GM12878 (cell line): ENCODE data around the gene B4GALNT4. TPM values are rescaled to one million over a fixed set of nuclear protein-coding genes. Genes with fewer than 3 reads are reported as not detected.
"Not testable (repeated sequence)": the region's sequence is repeated elsewhere in the genome, so short reads cannot be mapped to it uniquely, and the experiment has no call there.

Source experiments
- ATAC-seq: fragments of 200-7000 bp; cut with Tn5 transposase; 3 replicates; pipeline ENCODE4 v1.9.1; 2020; ENCODE audit warnings: mild to moderate bottlenecking, moderate library complexity
- BruUV-seq: library from RNA; stranded (reverse); fragments of 400-500 nt; replicated peaks from 2 replicates; lab custom pipeline; 2021; lab: Mats Ljungman, UMichigan
- CTCF ChIA-PET: fragments of 300-600 bp; sonication (Branson Sonifier 250); formaldehyde crosslinking; extraction: SDS; loops from one replicate; lab custom pipeline; 2021; ENCODE audit warnings: inconsistent platforms; lab: Yijun Ruan, JAX
- POLR2A ChIA-PET: fragments of 350-600 bp; formaldehyde crosslinking; extraction: SDS; loops from one replicate; lab custom pipeline; 2021; ENCODE audit warnings: inconsistent platforms; lab: Charles Lee
- RAD21 ChIA-PET: fragments of 300-600 bp; sonication (Branson Sonifier 250); formaldehyde crosslinking; loops from one replicate; lab custom pipeline; 2023; ENCODE audit warnings: antibody characterized with exemption; ENCODE audit not compliant: unreplicated experiment; lab: Charles Lee
- SMC1A ChIA-PET: fragments of 300-600 bp; sonication (Branson Sonifier 250); formaldehyde crosslinking; loops from one replicate; lab custom pipeline; 2023; ENCODE audit not compliant: unreplicated experiment, uncharacterized antibody; lab: Charles Lee
- DNase-seq: peaks from one replicate; pipeline ENCODE4 v3.0.0-alpha.2; 2011; ENCODE audit warnings: low read depth, low spot score
- FAIRE-seq: peaks from 3 replicates; lab custom pipeline; 2011; peaks lifted over from hg19 to GRCh38; lab: Jason Lieb, UNC
- H2AFZ ChIP-seq: 2 replicates; pipeline ENCODE4 v1.6.0; 2011; ENCODE audit warnings: low read depth, low read length, control low read depth; ENCODE audit not compliant: control insufficient read depth
- H3K27ac ChIP-seq: 2 replicates; pipeline ENCODE4 v1.5.1; 2011; ENCODE audit warnings: control low read depth; ENCODE audit not compliant: control insufficient read depth, insufficient read depth
- H3K27me3 ChIP-seq, 2 experiments: replicated peaks in 1 of 2; 2 replicates each; pipeline versions ENCODE4 v1.6.0 to v1.6.1; 2011; ENCODE audit warnings: low read length in 1 of 2; ENCODE audit not compliant: control insufficient read depth in 2 of 2, insufficient read depth in 2 of 2
- H3K36me3 ChIP-seq, 2 experiments: 2 replicates each; pipeline ENCODE4 v1.5.1; 2011; ENCODE audit warnings: low read length in 1 of 2; ENCODE audit not compliant: control insufficient read depth in 2 of 2, insufficient read depth in 2 of 2
- H3K4me1 ChIP-seq: 2 replicates; pipeline ENCODE4 v1.6.1; 2011; ENCODE audit warnings: mild to moderate bottlenecking, low read length, moderate library complexity, mixed read lengths; ENCODE audit not compliant: control insufficient read depth, insufficient read depth
- H3K4me2 ChIP-seq: 2 replicates; pipeline ENCODE4 v1.6.0; 2011; ENCODE audit warnings: control low read depth; ENCODE audit not compliant: control insufficient read depth, insufficient read depth
- H3K4me3 ChIP-seq: fragments of 200-600 bp; sonication (generic); 2 replicates; pipeline ENCODE4 v1.5.1; 2016
- H3K79me2 ChIP-seq: 2 replicates; pipeline ENCODE4 v1.6.0; 2011; ENCODE audit warnings: low read length; ENCODE audit not compliant: control insufficient read depth, insufficient read depth
- H3K9ac ChIP-seq: 2 replicates; pipeline ENCODE4 v1.8.0; 2011; ENCODE audit warnings: low read length, control low read depth, mixed read lengths; ENCODE audit not compliant: control insufficient read depth, insufficient read depth
- H3K9me3 ChIP-seq: replicated peaks from 3 replicates; pipeline ENCODE4 v1.5.1; 2011; ENCODE audit warnings: mild to moderate bottlenecking, low read length; ENCODE audit not compliant: control insufficient read depth, insufficient read depth
- H4K20me1 ChIP-seq: 2 replicates; pipeline ENCODE4 v1.6.0; 2011; ENCODE audit not compliant: control insufficient read depth, insufficient read depth
- WGBS: methylation state at CpG from one replicate; pipeline ENCODE4 v1.1.6; 2016; ENCODE audit warnings: low lambda C conversion rate; ENCODE audit not compliant: insufficient replicate concordance, insufficient coverage; ENCODE audit errors: missing lambda C conversion rate; 5-methylcytosine and 5-hydroxymethylcytosine counted together
- in situ Hi-C: fragments of 300-500 bp; cut with MboI; formaldehyde crosslinking; loops from 9 replicates; pipeline ENCODE4 v1.14.3; 2018; ENCODE audit warnings: mixed read lengths
- intact Hi-C: fragments of 100-400 bp; cut with micrococcal nuclease; formaldehyde crosslinking; loops from one replicate; pipeline ENCODE4 v1.14.2; 2022; ENCODE audit not compliant: unreplicated experiment
- polyA plus RNA-seq, 11 experiments: library from polyadenylated mRNA; depleted of rRNA in 4 of 11; unstranded in 6 of 11; stranded (reverse) in 5 of 11; fragments of >200 nt; fragmentation: Nextera tagmentation in 4 of 11; fragmentation: Illumina TruSeq in 1 of 11; extraction: Ambion mirVana in 4 of 11; extraction: Trizol in 1 of 11; gene quantifications; 1 replicate in 1 of 11; 2 replicates in 10 of 11; pipeline versions ENCODE4 v1.2.1 to v1.2.3, GENCODE V29; 2011 to 2016; ENCODE audit warnings: inconsistent platforms in 2 of 11, missing spikeins in 2 of 11, low read depth in 1 of 11
- total RNA-seq, 4 experiments: library from RNA; depleted of rRNA in 3 of 4; stranded (reverse); fragments of >200 nt in 3 of 4; fragmentation: Illumina TruSeq in 1 of 4; extraction: Trizol in 1 of 4; gene quantifications; 2 replicates each; pipeline versions ENCODE4 v1.2.1 to v1.2.3, GENCODE V29; 2013 to 2021
- TF ChIP-seq, protein P1 (sequence below): fragments of 450-650 bp; IDR thresholded peaks from 2 replicates; pipeline ENCODE4 v1.6.1; 2016; ENCODE audit warnings: mild to moderate bottlenecking, moderate library complexity, borderline replicate concordance
- TF ChIP-seq, protein P2 (sequence below): fragments of 450-650 bp; IDR thresholded peaks from 2 replicates; pipeline ENCODE4 v1.6.1; 2016; ENCODE audit warnings: mild to moderate bottlenecking

Gene B4GALNT4
- total and polyA plus RNA-seq, 10 of the 15 experiments (the other 5 are each of a cell fraction or from before 2014, with no cell fraction given) = 0.04 to 0.82 (median 0.40) TPM; not detected in 6

DNA sequence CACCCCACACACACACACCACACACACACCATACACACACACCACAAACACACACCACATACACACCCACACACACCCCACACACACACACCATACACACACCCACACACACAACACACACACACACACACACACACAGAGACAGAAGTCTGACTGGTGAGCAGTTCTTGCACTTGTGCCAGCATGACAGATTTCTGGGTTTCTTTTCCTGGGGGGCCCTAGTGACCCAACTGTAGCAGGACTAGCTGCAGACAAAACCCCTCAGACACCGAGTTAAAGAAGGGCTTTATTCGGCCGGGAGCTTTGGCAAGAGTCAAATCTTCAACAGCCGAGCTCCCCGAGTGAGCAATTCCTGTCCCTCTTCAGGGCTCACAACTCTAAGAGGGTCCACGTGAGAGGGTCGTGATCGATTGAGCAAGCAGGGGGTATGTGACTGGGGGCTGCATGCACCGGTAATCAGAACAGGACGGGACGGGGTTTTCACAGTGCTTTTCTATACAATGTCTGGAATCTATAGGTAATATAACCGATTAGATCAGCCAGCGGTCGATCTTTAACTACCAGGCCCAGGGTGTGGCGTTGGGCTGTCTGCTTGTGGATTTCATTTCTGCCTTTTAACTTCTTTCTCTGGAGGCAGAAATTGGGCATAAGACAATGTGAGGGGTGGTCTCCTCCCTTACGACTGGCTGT is 19.1 kb upstream of the B4GALNT4 start:
- peak overlapping the region; percentile 86 for H3K4me2 ChIP-seq
- RAD21 ChIA-PET = interaction anchor here (1.0 to 1.5 kb wide), 4 partner anchors 20 to 38 kb away, joined by 3 to 8 read pairs (median 6); no protein-coding TSS in a partner anchor
- TF ChIP-seq, protein P1, sequence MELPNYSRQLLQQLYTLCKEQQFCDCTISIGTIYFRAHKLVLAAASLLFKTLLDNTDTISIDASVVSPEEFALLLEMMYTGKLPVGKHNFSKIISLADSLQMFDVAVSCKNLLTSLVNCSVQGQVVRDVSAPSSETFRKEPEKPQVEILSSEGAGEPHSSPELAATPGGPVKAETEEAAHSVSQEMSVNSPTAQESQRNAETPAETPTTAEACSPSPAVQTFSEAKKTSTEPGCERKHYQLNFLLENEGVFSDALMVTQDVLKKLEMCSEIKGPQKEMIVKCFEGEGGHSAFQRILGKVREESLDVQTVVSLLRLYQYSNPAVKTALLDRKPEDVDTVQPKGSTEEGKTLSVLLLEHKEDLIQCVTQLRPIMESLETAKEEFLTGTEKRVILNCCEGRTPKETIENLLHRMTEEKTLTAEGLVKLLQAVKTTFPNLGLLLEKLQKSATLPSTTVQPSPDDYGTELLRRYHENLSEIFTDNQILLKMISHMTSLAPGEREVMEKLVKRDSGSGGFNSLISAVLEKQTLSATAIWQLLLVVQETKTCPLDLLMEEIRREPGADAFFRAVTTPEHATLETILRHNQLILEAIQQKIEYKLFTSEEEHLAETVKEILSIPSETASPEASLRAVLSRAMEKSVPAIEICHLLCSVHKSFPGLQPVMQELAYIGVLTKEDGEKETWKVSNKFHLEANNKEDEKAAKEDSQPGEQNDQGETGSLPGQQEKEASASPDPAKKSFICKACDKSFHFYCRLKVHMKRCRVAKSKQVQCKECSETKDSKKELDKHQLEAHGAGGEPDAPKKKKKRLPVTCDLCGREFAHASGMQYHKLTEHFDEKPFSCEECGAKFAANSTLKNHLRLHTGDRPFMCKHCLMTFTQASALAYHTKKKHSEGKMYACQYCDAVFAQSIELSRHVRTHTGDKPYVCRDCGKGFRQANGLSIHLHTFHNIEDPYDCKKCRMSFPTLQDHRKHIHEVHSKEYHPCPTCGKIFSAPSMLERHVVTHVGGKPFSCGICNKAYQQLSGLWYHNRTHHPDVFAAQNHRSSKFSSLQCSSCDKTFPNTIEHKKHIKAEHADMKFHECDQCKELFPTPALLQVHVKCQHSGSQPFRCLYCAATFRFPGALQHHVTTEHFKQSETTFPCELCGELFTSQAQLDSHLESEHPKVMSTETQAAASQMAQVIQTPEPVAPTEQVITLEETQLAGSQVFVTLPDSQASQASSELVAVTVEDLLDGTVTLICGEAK = 0 out of 2 replicates have a peak, but pooled peaks have one; percentile 24
- TF ChIP-seq, protein P2, sequence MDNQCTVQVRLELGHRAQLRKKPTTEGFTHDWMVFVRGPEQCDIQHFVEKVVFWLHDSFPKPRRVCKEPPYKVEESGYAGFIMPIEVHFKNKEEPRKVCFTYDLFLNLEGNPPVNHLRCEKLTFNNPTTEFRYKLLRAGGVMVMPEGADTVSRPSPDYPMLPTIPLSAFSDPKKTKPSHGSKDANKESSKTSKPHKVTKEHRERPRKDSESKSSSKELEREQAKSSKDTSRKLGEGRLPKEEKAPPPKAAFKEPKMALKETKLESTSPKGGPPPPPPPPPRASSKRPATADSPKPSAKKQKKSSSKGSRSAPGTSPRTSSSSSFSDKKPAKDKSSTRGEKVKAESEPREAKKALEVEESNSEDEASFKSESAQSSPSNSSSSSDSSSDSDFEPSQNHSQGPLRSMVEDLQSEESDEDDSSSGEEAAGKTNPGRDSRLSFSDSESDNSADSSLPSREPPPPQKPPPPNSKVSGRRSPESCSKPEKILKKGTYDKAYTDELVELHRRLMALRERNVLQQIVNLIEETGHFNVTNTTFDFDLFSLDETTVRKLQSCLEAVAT = peak; percentile 93
- H3K4me3 ChIP-seq, BruUV-seq, H3K36me3 ChIP-seq, DNase-seq, H3K79me2 ChIP-seq, FAIRE-seq, H4K20me1 ChIP-seq, H3K27me3 ChIP-seq, H3K9me3 ChIP-seq, in situ Hi-C loops: not testable (repeated sequence)
- SMC1A ChIA-PET = interaction anchor here (1.6 kb wide), 1 partner anchor 20 kb away, joined by 11 read pairs; no protein-coding TSS in a partner anchor
- peak overlapping the region; percentile 39; the same call in 1 of the 2 replicates for H3K9ac ChIP-seq
- ATAC-seq = peak; percentile 12
- peak overlapping the region; percentile 81 for H2AFZ ChIP-seq
- H3K27ac ChIP-seq = peak overlapping the region; percentile 81
- intact Hi-C loops = loop anchor here (1.0 to 10.0 kb wide), 2 partner anchors 23 to 85 kb away; no protein-coding TSS in a partner anchor
- CTCF ChIA-PET = interaction anchor here (1.4 kb wide), 1 partner anchor 20 kb away, joined by 6 read pairs; no protein-coding TSS in a partner anchor
- POLR2A ChIA-PET = interaction anchor here (0.6 to 1.5 kb wide), 4 partner anchors 10 to 38 kb away, joined by 3 to 16 read pairs (median 5); no protein-coding TSS in a partner anchor
- H3K4me1 ChIP-seq = peaks cover 58% of the 10 kb centered on the region
- 55% methylated on average over 12 of the region's 16 CpGs for WGBS
